Liver (tissue), 3 donors: ENCODE measurements around the gene SPATA31E1.
"Not testable (repeated sequence)": the region's sequence is repeated elsewhere in the genome, so short reads cannot be mapped to it uniquely, and the experiment has no call there.

Experiments used
- GABPA ChIP-seq, 2 donors: IDR thresholded peaks in 1 of 2; conservative IDR thresholded peaks in 1 of 2; 2 replicates each; pipeline ENCODE4 v1.6.1; 2016; ENCODE audit warnings: antibody characterized with exemption in 2 of 2, mild to moderate bottlenecking in 1 of 2, moderate library complexity in 1 of 2
- JUND ChIP-seq, 2 donors: IDR thresholded peaks; 2 replicates each; pipeline ENCODE4 v1.6.1; 2016; ENCODE audit warnings: antibody characterized with exemption in 2 of 2
- RAD21 ChIP-seq, 2 donors: IDR thresholded peaks; 2 replicates each; pipeline ENCODE4 v1.6.1; 2016; ENCODE audit warnings: antibody characterized with exemption in 2 of 2, mild to moderate bottlenecking in 2 of 2
- RXRA ChIP-seq, 2 donors: IDR thresholded peaks; 2 replicates each; pipeline ENCODE4 v1.6.1; 2017 to 2018; ENCODE audit warnings: antibody characterized with exemption in 2 of 2, mild to moderate bottlenecking in 1 of 2
- SP1 ChIP-seq: IDR thresholded peaks from 2 replicates; pipeline ENCODE4 v1.6.1; 2018; ENCODE audit warnings: antibody characterized with exemption, mild to moderate bottlenecking
- YY1 ChIP-seq: IDR thresholded peaks from 2 replicates; pipeline ENCODE4 v1.6.1; 2016; ENCODE audit warnings: antibody characterized with exemption, mild to moderate bottlenecking
- TF ChIP-seq, protein P1 (sequence below): IDR thresholded peaks from 2 replicates; pipeline ENCODE4 v1.6.1; 2016; ENCODE audit warnings: antibody characterized with exemption, mild to moderate bottlenecking
- TF ChIP-seq, protein P2 (sequence below): fragments of 150-350 bp; IDR thresholded peaks from 2 replicates; pipeline ENCODE4 v1.5.1; 2017; ENCODE audit warnings: improper control_type of control experiment, low read depth, low read length; ENCODE audit not compliant: missing input control
- TF ChIP-seq, protein P3 (sequence below): IDR thresholded peaks from 2 replicates; pipeline ENCODE4 v1.6.1; 2016; ENCODE audit warnings: antibody characterized with exemption
- TF ChIP-seq, protein P4 (sequence below): IDR thresholded peaks from 2 replicates; pipeline ENCODE4 v1.6.1; 2016; ENCODE audit warnings: antibody characterized with exemption
- donor health status: healthy.
- donor health status: healthy.

DNA sequence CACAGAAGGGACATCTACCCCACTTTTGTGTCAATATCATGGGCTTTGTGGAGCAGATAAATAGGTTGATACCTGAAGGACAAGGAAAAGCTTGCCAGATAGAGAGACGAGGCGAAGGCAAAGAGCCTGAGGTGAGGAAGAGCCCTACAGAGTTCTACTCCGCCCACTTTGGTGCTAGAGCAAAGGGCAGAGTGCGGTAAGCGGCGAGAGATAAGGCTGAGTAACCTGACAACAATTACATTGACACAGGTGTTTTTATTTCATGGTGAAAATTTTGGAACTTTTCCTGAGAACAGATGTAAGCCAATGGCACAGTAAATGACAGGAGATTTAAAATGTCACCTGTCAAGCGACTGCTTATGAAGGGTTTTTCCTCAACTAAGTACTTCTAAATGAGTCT, 51.8 kb downstream of the SPATA31E1 start:
- TF ChIP-seq, protein P1, sequence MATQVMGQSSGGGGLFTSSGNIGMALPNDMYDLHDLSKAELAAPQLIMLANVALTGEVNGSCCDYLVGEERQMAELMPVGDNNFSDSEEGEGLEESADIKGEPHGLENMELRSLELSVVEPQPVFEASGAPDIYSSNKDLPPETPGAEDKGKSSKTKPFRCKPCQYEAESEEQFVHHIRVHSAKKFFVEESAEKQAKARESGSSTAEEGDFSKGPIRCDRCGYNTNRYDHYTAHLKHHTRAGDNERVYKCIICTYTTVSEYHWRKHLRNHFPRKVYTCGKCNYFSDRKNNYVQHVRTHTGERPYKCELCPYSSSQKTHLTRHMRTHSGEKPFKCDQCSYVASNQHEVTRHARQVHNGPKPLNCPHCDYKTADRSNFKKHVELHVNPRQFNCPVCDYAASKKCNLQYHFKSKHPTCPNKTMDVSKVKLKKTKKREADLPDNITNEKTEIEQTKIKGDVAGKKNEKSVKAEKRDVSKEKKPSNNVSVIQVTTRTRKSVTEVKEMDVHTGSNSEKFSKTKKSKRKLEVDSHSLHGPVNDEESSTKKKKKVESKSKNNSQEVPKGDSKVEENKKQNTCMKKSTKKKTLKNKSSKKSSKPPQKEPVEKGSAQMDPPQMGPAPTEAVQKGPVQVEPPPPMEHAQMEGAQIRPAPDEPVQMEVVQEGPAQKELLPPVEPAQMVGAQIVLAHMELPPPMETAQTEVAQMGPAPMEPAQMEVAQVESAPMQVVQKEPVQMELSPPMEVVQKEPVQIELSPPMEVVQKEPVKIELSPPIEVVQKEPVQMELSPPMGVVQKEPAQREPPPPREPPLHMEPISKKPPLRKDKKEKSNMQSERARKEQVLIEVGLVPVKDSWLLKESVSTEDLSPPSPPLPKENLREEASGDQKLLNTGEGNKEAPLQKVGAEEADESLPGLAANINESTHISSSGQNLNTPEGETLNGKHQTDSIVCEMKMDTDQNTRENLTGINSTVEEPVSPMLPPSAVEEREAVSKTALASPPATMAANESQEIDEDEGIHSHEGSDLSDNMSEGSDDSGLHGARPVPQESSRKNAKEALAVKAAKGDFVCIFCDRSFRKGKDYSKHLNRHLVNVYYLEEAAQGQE: not testable (repeated sequence)
- TF ChIP-seq, protein P2, sequence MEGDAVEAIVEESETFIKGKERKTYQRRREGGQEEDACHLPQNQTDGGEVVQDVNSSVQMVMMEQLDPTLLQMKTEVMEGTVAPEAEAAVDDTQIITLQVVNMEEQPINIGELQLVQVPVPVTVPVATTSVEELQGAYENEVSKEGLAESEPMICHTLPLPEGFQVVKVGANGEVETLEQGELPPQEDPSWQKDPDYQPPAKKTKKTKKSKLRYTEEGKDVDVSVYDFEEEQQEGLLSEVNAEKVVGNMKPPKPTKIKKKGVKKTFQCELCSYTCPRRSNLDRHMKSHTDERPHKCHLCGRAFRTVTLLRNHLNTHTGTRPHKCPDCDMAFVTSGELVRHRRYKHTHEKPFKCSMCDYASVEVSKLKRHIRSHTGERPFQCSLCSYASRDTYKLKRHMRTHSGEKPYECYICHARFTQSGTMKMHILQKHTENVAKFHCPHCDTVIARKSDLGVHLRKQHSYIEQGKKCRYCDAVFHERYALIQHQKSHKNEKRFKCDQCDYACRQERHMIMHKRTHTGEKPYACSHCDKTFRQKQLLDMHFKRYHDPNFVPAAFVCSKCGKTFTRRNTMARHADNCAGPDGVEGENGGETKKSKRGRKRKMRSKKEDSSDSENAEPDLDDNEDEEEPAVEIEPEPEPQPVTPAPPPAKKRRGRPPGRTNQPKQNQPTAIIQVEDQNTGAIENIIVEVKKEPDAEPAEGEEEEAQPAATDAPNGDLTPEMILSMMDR: not testable (repeated sequence)
- TF ChIP-seq RXRA (IDR thresholded peaks at IDR 0.05); RAD21 (IDR thresholded peaks at IDR 0.05); JUND (IDR thresholded peaks at IDR 0.05); SP1; GABPA (IDR thresholded peaks at IDR 0.05 in 1 of 2, conservative IDR thresholded peaks at IDR 0.05 in 1 of 2); YY1: not testable (repeated sequence)
- TF ChIP-seq, protein P3, sequence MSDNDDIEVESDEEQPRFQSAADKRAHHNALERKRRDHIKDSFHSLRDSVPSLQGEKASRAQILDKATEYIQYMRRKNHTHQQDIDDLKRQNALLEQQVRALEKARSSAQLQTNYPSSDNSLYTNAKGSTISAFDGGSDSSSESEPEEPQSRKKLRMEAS: not testable (repeated sequence)
- TF ChIP-seq, protein P4, sequence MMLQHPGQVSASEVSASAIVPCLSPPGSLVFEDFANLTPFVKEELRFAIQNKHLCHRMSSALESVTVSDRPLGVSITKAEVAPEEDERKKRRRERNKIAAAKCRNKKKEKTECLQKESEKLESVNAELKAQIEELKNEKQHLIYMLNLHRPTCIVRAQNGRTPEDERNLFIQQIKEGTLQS: not testable (repeated sequence)
